Measurements from ENCODE around the gene TSTD1.

Gene TSTD1

DNA sequence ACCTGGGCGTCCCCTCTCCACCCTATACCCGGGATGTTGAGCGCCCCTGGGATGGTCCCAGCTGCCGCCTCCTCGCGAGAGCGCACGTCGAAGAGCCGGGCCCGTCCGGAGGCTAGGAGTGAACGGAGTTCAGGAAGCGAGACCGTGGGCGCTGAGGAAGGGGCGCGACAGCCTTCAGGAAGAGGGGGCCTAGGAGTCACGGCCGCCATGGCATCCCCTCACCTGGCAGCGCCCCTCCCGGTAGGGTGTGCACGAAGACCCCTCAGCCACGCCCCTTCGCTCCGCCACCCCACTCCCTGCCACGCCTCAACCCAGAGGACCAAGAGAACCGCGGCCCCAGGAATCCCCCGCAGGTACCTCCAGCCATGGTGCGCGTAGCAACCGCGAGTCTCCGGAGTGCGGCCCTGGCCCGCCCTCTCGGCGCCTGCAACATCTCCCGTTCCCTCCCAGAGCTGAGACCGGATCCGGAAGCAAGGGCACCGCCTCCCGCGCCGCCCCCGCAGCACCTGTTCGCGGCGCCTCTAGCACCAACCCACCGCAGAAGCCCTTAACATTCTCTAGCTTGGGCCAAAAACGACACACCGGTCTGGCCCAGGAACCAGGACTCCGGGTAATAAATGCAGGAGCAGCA lies at the start of gene TSTD1:
TSTD1 (minus strand) TSS at position 442 of the 631 bp plus-strand sequence; CDS start at position 367, 75 bp downstream.
- peak; percentile 70 for DNase-seq

DNA sequence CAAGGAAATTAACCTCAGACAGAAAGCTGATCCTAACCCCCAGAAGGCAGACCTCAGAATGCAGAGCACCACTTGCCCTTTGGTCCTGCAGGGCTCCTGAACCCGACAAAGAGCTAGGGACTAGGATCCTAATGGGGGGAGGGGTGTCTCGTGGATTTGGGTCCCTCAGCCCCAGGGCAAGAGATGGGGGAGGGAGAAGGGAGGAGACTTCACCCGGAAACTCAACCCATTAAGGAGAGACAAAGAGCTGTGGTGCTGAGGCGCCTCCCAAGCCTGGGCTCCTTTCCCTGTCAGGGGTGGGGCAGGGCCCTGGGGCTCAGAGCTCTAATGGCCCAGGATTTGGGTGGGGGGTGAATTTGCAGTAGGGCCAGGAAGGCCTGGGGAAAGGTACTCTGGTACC lies 47.7 kb upstream of the TSTD1 start:
- no peak for DNase-seq

DNA sequence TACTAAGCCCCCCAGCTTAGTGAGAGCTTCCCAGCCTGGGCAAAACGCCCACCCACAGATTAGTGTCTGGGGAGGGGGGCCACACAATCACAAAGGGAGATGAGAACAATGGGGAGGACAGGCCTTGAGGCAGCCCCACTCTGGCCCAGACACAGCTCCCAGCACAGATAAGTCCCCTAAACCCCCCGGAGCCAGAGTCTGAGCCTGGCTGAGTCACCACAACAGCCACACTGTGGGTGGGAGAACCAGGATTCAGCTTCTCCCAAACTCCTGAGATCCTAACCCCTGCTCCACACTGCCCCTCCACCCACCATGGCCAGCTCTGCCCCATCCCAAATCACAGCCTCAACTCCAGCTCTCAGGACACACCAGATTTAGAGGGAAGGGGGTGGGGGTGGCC lies 46.4 kb upstream of the TSTD1 start:
- no peak for DNase-seq

GRCh38 chr1:161084597-161084988 lies 45.8 kb upstream of the TSTD1 start:
- DNase-seq, result no peak

- no peak for DNase-seq
These were observed 45.2 kb upstream of the TSTD1 start for GRCh38 chr1:161083748-161084596.

- no peak for DNase-seq
These were observed 44.4 kb upstream of the TSTD1 start for GRCh38 chr1:161082996-161083747.

DNA sequence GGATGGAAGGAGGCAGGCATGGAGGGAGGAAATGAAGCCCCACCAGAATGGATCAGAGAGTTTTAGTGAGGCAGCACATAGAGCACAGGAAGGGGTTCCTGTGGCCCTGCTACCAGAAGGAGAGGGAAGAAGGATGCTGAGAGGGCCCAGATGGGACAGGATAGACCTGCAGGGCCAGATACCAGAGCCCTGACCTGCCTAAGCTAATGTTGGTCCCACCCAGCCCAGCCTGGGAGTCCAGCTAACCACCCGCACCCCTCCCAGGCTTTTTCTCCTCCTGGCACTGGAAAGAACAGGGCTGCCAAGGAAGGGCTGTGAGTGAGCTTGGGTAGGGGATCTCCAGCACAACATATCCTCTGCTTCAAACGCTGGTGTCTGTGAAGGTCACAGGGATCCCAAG lies 43.7 kb upstream of the TSTD1 start:
- no peak for DNase-seq

DNA sequence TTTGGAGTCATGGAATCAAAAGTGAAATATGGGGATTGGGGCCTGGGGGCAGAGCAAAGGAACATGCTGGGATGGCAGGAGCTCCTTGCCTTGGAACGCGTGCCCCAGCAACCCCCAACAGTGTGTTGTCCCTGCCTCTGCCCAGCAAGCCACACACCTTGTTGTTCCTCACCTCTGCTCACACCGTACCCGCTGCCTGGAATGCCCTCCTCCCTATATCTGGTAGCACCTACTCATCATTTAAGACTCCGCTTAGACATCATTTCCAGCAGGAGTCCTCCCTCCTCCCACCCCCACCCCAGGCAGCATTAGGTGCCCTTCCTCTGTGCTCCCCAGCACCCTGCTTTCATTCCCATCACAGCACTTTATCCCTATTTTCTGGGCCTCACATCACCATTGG lies 42.8 kb upstream of the TSTD1 start:
- no peak for DNase-seq

DNA sequence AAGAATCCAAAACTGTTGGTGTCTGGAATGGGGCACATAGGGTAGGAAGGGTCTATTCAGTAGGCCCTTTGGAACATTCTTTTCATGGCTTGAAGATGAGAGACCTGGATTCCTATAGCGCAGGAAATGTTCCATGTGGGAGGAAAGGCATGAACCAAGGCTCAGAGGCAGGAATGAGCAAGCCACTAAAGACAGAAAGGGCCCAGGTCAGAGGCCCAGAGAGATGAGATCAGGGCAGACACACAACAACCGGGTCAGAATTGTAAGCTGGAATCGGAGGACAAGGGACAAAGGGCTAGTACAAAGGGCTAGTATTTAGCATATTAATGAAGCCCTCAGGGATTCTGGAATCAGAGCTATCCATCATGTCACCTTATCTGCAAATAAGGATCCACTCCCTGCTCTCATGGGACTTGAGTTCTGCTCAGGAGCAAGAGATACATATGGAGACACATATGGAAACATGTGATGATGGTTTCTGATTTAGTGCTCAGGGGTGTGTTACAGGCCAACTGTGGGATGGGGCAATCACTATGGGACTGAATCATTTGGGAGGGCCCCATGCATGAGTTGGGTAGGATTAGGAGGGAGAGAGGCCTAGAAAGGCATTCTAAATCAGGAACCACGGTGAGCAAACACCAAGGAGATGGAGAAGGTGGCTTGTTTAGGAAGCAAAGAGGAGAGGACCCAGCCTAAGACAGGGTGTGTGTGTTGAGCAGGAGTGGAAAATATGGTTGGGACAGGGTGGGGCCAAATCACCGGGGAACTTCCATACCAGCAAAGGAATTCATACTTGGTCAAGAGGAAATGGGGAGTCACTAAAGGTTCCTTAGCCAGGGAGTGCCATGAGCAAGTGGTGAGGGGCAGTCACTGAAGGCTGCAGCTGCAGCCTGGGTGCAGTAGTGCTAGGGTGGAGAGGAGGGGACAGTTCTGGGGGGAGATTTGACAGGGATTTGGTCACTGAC lies 42.0 kb upstream of the TSTD1 start:
- DNase-seq, result no peak

DNA sequence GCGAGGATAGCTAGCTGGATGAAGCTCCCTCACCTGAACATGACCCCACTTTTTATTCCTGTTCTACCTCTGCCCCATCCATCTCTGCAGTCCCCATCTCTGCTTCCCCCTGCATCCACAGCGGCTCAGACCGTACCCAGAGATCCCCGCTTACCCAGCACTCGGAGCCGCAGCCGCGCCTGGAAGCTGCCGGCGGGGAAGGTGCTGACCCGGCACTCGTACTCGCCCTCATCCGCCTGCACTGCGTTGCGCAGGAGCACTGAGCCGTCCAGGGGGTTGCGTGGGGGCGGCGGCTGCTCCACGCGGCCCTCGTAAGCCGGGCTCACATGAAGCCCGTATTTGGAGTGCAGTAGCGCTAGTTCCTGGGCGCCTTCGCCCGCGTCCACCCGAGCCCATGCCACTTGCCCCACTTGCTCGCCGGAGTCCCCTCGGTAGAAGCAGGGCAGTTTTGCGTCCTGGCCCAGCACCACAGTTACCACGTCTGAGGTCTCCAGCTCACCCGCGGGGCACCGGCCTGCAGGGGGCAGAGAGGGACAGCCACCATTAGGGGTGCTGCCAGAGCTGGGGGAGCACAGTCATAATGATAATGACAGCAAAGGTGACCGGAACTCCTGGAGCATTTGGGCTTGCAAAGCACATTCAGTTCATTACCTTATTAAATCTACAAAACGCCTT lies 40.8 kb upstream of the TSTD1 start:
- DNase-seq, result no peak

DNA sequence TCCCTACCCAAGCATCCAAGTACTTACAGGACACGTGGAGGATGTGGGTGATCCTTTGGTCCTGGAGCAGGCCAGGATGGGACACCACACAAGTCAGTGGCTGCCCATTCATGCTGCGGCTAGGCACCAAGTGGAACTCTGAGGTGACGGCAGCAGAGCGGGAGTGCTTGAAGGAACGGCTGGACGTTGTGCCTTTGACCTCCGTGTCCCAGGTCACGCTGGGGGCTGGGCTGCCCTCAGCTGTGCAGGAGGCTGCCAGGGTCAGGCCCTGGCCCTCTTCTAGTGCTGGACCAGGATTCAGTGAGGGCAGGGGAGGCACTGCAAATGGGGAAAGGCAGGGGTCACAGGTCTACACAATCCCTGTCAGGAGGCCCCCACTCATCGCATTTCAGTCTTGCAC lies 38.7 kb upstream of the TSTD1 start:
- DNase-seq, result no peak

- DNase-seq, result no peak
These were observed 37.6 kb upstream of the TSTD1 start for GRCh38 chr1:161076410-161076809.

DNA sequence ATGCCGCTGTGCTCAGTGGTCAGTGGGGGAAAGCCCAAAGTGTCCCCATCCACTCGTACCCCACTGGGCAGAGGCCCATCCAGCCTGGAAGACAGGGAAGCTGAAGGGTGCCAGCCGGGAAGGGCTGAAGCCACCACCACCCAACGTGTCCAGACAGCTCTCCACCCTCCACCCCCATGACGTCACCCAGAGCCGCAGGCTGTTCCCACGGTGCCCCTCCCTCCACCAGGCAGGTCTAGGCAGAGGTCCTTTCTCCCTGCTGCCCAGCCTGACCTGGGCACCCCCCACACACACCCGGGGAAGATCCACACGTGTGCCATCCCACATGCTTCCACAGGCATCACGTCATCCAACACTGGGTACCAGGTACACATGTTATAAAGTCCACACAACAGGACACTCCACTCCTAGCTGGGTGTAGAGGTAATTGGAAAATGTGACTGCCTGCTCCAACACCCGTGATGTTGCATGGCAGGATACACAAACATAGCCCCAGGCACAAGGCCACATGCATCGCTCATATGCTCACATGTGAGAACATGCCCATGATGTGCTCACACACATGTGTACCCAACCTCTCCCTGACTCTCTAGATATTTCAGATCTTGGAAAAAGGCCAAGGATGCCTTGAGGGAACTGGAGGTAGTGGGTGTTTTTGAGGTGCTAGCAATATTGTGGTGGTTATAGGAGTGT lies 36.1 kb upstream of the TSTD1 start:
- DNase-seq, result no peak

DNA sequence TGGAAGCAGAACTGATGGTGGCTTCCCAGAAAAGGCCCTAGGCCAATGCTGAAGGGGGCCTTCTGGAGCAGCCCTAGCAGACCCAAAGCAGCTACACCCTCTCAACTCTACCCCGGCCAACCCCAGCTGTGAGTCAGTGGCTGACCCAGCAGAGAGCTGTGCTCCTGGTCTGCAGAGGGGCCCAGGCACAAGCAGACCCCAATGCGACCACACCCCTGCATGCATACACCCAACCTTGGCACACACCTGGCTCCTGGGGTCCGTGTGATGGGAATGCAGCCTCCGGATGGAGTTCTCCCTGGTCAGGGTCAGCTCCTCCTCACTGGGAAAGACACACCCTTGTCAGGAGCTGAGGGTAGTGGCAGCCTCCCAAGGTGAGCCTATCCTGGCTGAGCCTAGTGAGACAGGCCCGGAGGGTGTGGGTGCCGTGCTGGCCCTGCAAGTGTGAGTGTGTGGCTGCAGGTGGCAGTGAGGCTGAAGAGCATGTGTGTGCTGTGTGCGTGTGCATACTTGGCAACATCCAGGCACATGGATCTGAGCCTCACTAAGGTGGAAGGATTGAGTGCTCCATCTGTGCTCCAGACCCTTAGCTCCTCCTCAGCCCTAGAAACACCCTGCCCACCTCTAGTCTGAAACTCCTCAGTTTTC lies 34.8 kb upstream of the TSTD1 start:
- no peak for DNase-seq

GRCh38 chr1:161072751-161073449 lies 34.1 kb upstream of the TSTD1 start:
- no peak for DNase-seq

DNA sequence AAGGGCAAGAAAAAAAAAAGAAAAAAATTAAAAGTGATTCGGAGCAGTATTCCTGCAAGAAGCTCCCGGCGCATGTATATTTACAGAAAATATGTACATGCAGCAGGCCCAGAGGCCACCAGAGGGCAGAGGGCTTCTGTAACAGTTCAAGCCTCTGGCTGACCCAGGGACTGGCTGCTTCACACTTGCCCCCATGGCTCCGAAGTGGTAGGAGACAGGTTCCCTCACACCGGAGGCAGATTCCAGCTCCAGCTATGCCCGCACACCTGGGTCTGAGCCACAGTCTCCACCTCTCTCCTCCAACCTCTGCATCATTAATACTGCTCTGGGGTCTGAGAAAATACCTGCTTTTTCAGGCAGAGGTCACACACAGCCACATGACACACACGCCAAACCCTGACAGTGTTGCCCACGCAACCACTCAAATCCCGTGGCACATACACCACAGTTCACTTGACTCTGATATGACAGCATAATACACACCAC lies 33.2 kb upstream of the TSTD1 start:
- peak; percentile 22 for DNase-seq

DNA sequence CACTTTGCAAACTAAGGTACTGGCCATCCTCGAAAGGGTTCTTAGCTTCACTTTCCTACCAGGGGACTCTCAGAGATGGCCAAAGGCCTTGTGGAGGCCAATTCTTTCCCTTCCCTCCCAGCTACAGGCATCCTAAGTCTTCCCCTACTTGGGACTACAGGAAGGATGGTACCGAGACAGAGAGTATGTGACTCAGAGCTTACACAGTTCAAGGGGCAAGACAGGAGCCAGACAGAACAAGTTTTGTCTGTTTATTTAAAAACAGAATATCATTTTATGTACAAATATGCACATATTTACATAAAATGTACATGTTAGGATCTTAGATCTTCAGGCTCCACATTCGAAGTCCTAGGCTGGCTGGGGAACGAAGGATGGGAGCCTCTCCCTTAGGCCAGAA lies 32.0 kb upstream of the TSTD1 start:
- no peak for DNase-seq

GRCh38 chr1:161069731-161070270 lies 31.0 kb upstream of the TSTD1 start, which contains the start of gene ARHGAP30:
Gene ARHGAP30, minus strand, starts transcription at chr1:161069891. Its CDS starts 267 bp downstream, at chr1:161069624.
- no peak for DNase-seq

DNA sequence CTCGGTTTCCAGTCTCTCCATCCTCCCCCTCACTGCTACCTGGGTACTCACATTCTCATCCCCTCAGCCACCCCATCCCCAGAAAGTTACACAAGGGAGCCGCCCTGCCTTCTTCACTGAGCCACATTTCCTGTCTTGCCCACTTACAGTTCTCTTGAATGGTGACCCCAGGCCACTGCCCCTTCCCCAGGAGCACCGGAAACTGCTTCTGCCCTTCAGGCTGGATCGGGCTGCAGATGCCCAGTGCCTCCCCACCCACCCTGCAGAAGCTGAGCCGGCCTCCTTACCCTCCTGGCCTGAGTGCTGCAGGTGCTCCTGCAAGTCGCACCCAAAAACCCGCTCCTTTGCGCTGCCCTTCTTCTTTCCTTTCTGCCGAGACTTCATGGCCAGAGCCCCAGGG lies 30.5 kb upstream of the TSTD1 start:
- no peak for DNase-seq

Measured in retina (tissue), 1 donor.